BLaER1 treated with 17β-estradiol and CSF1 and Interleukin-3, amounts not matched to agents 10 nM and 100 nM (cell line): ENCODE measurements around the gene PLA2G1B.
A peak's percentile ranks its signal among the peaks of the same experiment; 100 is the strongest.

Experiments
- H3K27ac ChIP-seq, 11 experiments: shearing (Covaris generic); formaldehyde crosslinking; 2 replicates each; pipeline ENCODE4 v1.8.1; 2022
- H3K27me3 ChIP-seq, 11 experiments: shearing (Covaris generic); formaldehyde crosslinking; 2 replicates each; pipeline ENCODE4 v1.8.1; 2022
- H3K36me3 ChIP-seq, 11 experiments: shearing (Covaris generic); formaldehyde crosslinking; 2 replicates each; pipeline ENCODE4 v1.8.1; 2022
- H3K4me1 ChIP-seq, 10 experiments: shearing (Covaris generic); formaldehyde crosslinking; 2 replicates each; pipeline ENCODE4 v1.8.1; 2022
- H3K4me2 ChIP-seq, 11 experiments: shearing (Covaris generic); formaldehyde crosslinking; 2 replicates each; pipeline ENCODE4 v1.8.1; 2022
- H3K4me3 ChIP-seq, 10 experiments: shearing (Covaris generic); formaldehyde crosslinking; 2 replicates each; pipeline ENCODE4 v1.8.1; 2022
- H3K9ac ChIP-seq, 11 experiments: shearing (Covaris generic); formaldehyde crosslinking; 2 replicates each; pipeline ENCODE4 v1.8.1; 2022
- H3K9me3 ChIP-seq, 11 experiments: shearing (Covaris generic); formaldehyde crosslinking; replicated peaks in 1 of 11; 2 replicates each; pipeline ENCODE4 v1.8.1; 2022
- H4K20me1 ChIP-seq, 11 experiments: shearing (Covaris generic); formaldehyde crosslinking; 2 replicates each; pipeline ENCODE4 v1.8.1; 2022
- Cebpa-rat ChIP-seq, 11 experiments: shearing (Covaris generic); IDR thresholded peaks; 2 replicates each; pipeline ENCODE4 v1.8.1; 2022

Gene PLA2G1B

GRCh38 chr12:120363274-120363855 is 35.8 kb upstream of the PLA2G1B start:
- no peaks in the 10 kb centered on the region for H3K9me3 ChIP-seq
- no peak overlapping the region for H3K4me3 ChIP-seq
- peaks cover 0 to 26% (median 0%) of the 10 kb centered on the region in 11 experiments; a peak in 8 of 22 replicates for H4K20me1 ChIP-seq
- no peaks in the 10 kb centered on the region for H3K36me3 ChIP-seq
- H3K9ac ChIP-seq: no peak overlapping the region
- no peak overlapping the region for H3K27ac ChIP-seq
- H3K4me2 ChIP-seq: peak overlapping the region in 4 of 11 experiments; percentile 89 to 97 (median 91); a peak in 4 of 22 replicates
- peaks cover 35 to 65% (median 50%) of the 10 kb centered on the region in 11 experiments for H3K27me3 ChIP-seq
- peaks cover under 1 to 24% (median 20%) of the 10 kb centered on the region in 10 experiments; a peak in 18 of 20 replicates for H3K4me1 ChIP-seq
- TF ChIP-seq Cebpa-rat (IDR thresholded peaks at IDR 0.05): no peak

GRCh38 chr12:120362516-120363273 is 35.1 kb upstream of the PLA2G1B start:
- peaks cover 0 to 24% (median 20%) of the 10 kb centered on the region in 10 experiments; a peak in 18 of 20 replicates for H3K4me1 ChIP-seq
- no peak for TF ChIP-seq Cebpa-rat (IDR thresholded peaks at IDR 0.05)
- peak overlapping the region in 4 of 11 experiments; percentile 76 to 82 (median 78); a peak in 5 of 22 replicates for H3K9ac ChIP-seq
- peak overlapping the region in 1 of 11 experiments; percentile 73; a peak in 1 of 22 replicates for H3K27ac ChIP-seq
- H3K9me3 ChIP-seq: no peaks in the 10 kb centered on the region
- peaks cover 29 to 58% (median 44%) of the 10 kb centered on the region in 11 experiments for H3K27me3 ChIP-seq
- H3K36me3 ChIP-seq: no peaks in the 10 kb centered on the region
- H4K20me1 ChIP-seq: peaks cover 0 to 24% (median 0%) of the 10 kb centered on the region in 11 experiments; a peak in 7 of 22 replicates
- no peak overlapping the region for H3K4me3 ChIP-seq
- peak overlapping the region in 9 of 11 experiments; percentile 80 to 97 (median 92); a peak in 17 of 22 replicates for H3K4me2 ChIP-seq

DNA sequence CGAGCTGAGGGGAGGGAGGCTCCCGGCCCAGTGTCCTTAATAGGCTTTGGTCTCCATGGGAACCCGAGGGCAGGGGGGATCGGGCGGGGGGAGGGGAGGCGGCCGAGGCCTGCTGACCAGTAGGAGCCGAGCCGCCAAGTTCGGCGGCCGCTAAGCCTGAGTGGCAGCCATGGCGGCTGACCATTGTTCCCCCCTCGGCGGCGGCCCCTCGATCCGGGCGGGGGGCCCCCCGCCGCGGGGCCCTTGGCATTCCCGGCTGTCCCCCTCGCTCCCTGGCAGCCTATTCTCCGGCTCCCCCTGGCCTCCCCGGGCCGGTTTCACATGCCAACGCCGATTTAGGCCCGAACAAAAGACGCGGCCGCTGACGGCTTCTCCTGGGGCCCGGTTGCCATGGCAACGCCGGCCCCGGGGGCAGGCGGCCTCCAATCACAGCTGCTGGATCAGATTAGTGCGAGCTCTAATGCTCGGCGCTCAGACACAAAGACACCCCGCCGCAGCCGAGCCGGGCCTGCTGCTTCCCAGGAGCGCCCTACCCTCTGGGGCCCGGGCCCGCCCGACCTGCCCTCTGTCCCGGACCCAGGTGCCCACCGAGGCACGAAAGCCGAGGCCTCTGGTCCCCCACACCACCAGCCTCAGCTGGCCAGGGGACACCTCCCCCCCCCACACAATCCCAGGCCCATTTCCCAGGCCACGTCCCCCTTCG is 34.1 kb upstream of the PLA2G1B start:
- H3K9me3 ChIP-seq: no peaks in the 10 kb centered on the region
- peak overlapping the region; percentile 69 to 97 (median 91) for H3K4me2 ChIP-seq
- H3K4me1 ChIP-seq: peaks cover 0 to 24% (median 21%) of the 10 kb centered on the region in 10 experiments; a peak in 18 of 20 replicates
- peaks cover 0 to 13% (median 0%) of the 10 kb centered on the region in 11 experiments; a peak in 2 of 22 replicates for H4K20me1 ChIP-seq
- H3K36me3 ChIP-seq: no peaks in the 10 kb centered on the region
- peak overlapping the region; percentile 60 to 82 (median 76) for H3K9ac ChIP-seq
- H3K27ac ChIP-seq: peak overlapping the region in 8 of 11 experiments; percentile 35 to 74 (median 58); a peak in 14 of 22 replicates
- TF ChIP-seq Cebpa-rat (IDR thresholded peaks at IDR 0.05): no peak
- peak overlapping the region; percentile 32 to 69 (median 54); a peak in 19 of 20 replicates for H3K4me3 ChIP-seq
- peaks cover 18 to 48% (median 33%) of the 10 kb centered on the region in 11 experiments for H3K27me3 ChIP-seq

DNA sequence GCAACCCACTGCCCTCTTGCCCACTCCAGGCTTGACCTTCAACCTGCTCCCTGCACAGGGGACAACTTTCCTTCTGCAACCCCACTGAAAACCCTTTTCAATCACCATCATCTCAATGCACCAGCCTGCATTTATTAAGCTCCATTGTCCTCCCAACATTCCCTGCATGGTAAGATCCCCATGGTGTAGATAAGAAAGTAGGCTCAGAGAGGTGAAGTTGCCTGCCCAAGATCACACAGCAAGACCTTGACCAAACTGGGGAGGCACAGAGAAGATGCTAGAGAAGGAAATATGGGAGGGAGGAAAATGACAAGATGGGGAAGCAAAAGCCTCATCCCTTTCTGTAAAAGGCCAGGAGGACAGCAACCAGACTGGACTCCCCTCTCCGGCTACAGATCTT is 31.5 kb upstream of the PLA2G1B start:
- peaks cover 0 to 24% (median 21%) of the 10 kb centered on the region in 10 experiments; a peak in 18 of 20 replicates for H3K4me1 ChIP-seq
- no peak overlapping the region for H3K27ac ChIP-seq
- H3K4me3 ChIP-seq: no peak overlapping the region
- no peak overlapping the region for H3K9ac ChIP-seq
- peaks cover 0 to 7% (median 0%) of the 10 kb centered on the region in 11 experiments; a peak in 1 of 22 replicates for H4K20me1 ChIP-seq
- H3K27me3 ChIP-seq: peaks cover 0 to 23% (median 8%) of the 10 kb centered on the region in 11 experiments; a peak in 15 of 22 replicates
- H3K4me2 ChIP-seq: no peak overlapping the region
- H3K36me3 ChIP-seq: no peaks in the 10 kb centered on the region
- no peak for TF ChIP-seq Cebpa-rat (IDR thresholded peaks at IDR 0.05)
- H3K9me3 ChIP-seq: no peaks in the 10 kb centered on the region

- no peak for TF ChIP-seq Cebpa-rat (IDR thresholded peaks at IDR 0.05)
- Histone ChIP-seq H3K9ac (no peak overlapping the region), H3K36me3 (no peaks in the 10 kb centered on the region), H3K4me3 (no peak overlapping the region), H3K4me2 (no peak overlapping the region), H3K27me3 (peaks cover 0 to 22% (median 2%) of the 10 kb centered on the region in 11 experiments; a peak in 8 of 22 replicates), H3K27ac (no peak overlapping the region), H3K4me1 (peaks cover 0 to 24% (median 21%) of the 10 kb centered on the region in 10 experiments; a peak in 18 of 20 replicates), H4K20me1 (peaks cover 0 to 7% (median 0%) of the 10 kb centered on the region in 11 experiments; a peak in 1 of 22 replicates), H3K9me3 (no peaks in the 10 kb centered on the region)
Observed at GRCh38 chr12:120358412-120359100, 31.0 kb upstream of the PLA2G1B start.

DNA sequence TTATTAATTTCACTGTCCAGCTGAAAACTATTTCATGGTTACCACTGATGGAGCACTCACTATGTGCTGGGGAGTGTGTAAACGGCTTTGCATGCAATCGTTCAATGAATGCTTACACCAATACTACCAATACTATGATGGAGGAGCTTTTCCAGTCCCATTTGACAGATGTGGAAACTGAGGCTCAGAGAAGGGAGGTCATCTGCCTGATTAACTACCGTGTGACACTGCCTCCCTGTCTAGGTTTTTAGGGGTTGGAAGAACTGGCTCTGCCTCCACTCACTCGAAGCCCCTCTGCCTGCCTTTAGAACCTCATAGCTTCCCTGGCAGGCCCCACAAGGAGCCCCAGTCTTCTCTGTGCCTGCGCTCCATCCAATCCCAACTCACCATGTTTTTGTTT is 29.5 kb upstream of the PLA2G1B start:
- Histone ChIP-seq H3K4me3 (no peak overlapping the region), H3K27ac (no peak overlapping the region)

GRCh38 chr12:120356567-120357030 is 29.0 kb upstream of the PLA2G1B start:
- Histone ChIP-seq H3K4me1 (peaks cover 0 to 18% (median 6%) of the 10 kb centered on the region in 10 experiments; a peak in 18 of 20 replicates), H3K27me3 (peaks cover 0 to 7% (median 0%) of the 10 kb centered on the region in 11 experiments; a peak in 6 of 22 replicates), H4K20me1 (peaks cover 0 to 7% (median 0%) of the 10 kb centered on the region in 11 experiments; a peak in 1 of 22 replicates), H3K4me3 (no peak overlapping the region), H3K27ac (no peak overlapping the region), H3K9me3 (no peaks in the 10 kb centered on the region), H3K9ac (no peak overlapping the region), H3K4me2 (0 out of 22 replicates have a peak overlapping the region, but pooled peaks of 1 of the 11 experiments have one; percentile 6), H3K36me3 (no peaks in the 10 kb centered on the region)
- no peak for TF ChIP-seq Cebpa-rat (IDR thresholded peaks at IDR 0.05)

More for the DNA sequence above, 29.5 kb upstream of the PLA2G1B start:
- Histone ChIP-seq H4K20me1 (peaks cover 0 to 7% (median 0%) of the 10 kb centered on the region in 11 experiments; a peak in 1 of 22 replicates), H3K9me3 (no peaks in the 10 kb centered on the region), H3K4me1 (peaks cover 0 to 21% (median 11%) of the 10 kb centered on the region in 10 experiments; a peak in 18 of 20 replicates), H3K27me3 (peaks cover 0 to 12% (median 0%) of the 10 kb centered on the region in 11 experiments; a peak in 6 of 22 replicates), H3K4me2 (no peak overlapping the region), H3K9ac (no peak overlapping the region), H3K36me3 (no peaks in the 10 kb centered on the region)
- TF ChIP-seq Cebpa-rat (IDR thresholded peaks at IDR 0.05): no peak
